ENCODE data around the gene SUGP1. TPM values are rescaled to one million over a fixed set of nuclear protein-coding genes. Genes with fewer than 3 reads are reported as not detected.

SUGP1 gene
- total and polyA plus RNA-seq, 2 of the 13 experiments (the other 11 are each of a cell fraction or from before 2014, with no cell fraction given): 21.6 to 25.9 TPM

- TF ChIP-seq ZSCAN12 (CRISPR knock-in tag; IDR thresholded peaks at IDR 0.05) (0 out of 2 replicates have a peak, but pooled peaks have one; percentile 49), HNF1A (IDR thresholded peaks at IDR 0.05; ENCODE audit: low read depth) (no peak), HNF1A (CRISPR knock-in tag; IDR thresholded peaks at IDR 0.05; ENCODE audit: borderline replicate concordance) (no peak), ZBTB7B (CRISPR knock-in tag; IDR thresholded peaks at IDR 0.05) (peak; percentile 69), PHF8 (CRISPR knock-in tag; IDR thresholded peaks at IDR 0.05) (no peak), SNAPC2 (CRISPR knock-in tag; IDR thresholded peaks at IDR 0.05) (no peak), DNMT3B (CRISPR knock-in tag; conservative IDR thresholded peaks at IDR 0.05) (no peak), SMYD3 (CRISPR knock-in tag; IDR thresholded peaks at IDR 0.05) (no peak), ELF1 (CRISPR knock-in tag; IDR thresholded peaks at IDR 0.05) (no peak), ELF4 (CRISPR knock-in tag; IDR thresholded peaks at IDR 0.05; ENCODE audit: borderline replicate concordance) (no peak), ZNF574 (CRISPR knock-in tag; IDR thresholded peaks at IDR 0.05) (no peak), DNMT1 (CRISPR knock-in tag; IDR thresholded peaks at IDR 0.05) (peak; percentile 16; the same call in 1 of the 2 replicates), POLR2G (IDR thresholded peaks at IDR 0.05; ENCODE audit: low read depth, low read length) (0 out of 2 replicates have a peak, but pooled peaks have one; percentile 11), XRCC5 (optimal IDR thresholded peaks at IDR 0.05; ENCODE audit: low read length) (peak; percentile 24), GABPA (IDR thresholded peaks at IDR 0.05; ENCODE audit: low read depth, low read length) (no peak), GABPA (CRISPR knock-in tag; IDR thresholded peaks at IDR 0.05; ENCODE audit: low read depth) (peak; percentile 46; the same call in 1 of the 2 replicates), ARHGAP35 (CRISPR knock-in tag; IDR thresholded peaks at IDR 0.05; ENCODE audit: borderline replicate concordance) (peak; percentile 82; the same call in 1 of the 2 replicates), ZNF232 (CRISPR knock-in tag; IDR thresholded peaks at IDR 0.05; ENCODE audit: borderline replicate concordance) (peak; percentile 6; the same call in 1 of the 2 replicates), ZNF235 (CRISPR knock-in tag; IDR thresholded peaks at IDR 0.05; ENCODE audit: borderline replicate concordance) (0 out of 2 replicates have a peak, but pooled peaks have one; percentile 60), THRA (CRISPR knock-in tag; IDR thresholded peaks at IDR 0.05; ENCODE audit: borderline replicate concordance) (no peak), ZNF772 (CRISPR knock-in tag; IDR thresholded peaks at IDR 0.05) (no peak), ZBTB7A (CRISPR knock-in tag; IDR thresholded peaks at IDR 0.05) (no peak; the same call in 1 of the 2 replicates), AGO2 (optimal IDR thresholded peaks at IDR 0.05; ENCODE audit: low read depth, low read length) (peak; percentile 74), MEIS2 (CRISPR knock-in tag; IDR thresholded peaks at IDR 0.05) (0 out of 2 replicates have a peak, but pooled peaks have one; percentile 2), NFE2L2 (IDR thresholded peaks at IDR 0.05; ENCODE audit: low read length) (no peak)
Observed at GRCh38 chr19:19321141-19321577, 850 bp upstream of the SUGP1 start (continued).
